ENCODE data around the gene SUSD6.
A peak's percentile ranks its signal among the peaks of the same experiment; 100 is the strongest.

Gene SUSD6

GRCh38 chr14:69670093-69670492 lies 58.7 kb downstream of the SUSD6 start:
- peaks cover 40% of the 10 kb centered on the region for H4K20me1 ChIP-seq (ENCODE audit: insufficient read depth, low read length)
- H3K36me3 ChIP-seq (replicated peaks; ENCODE audit: low read depth, low read length), result peaks cover 9% of the 10 kb centered on the region
- no peak overlapping the region for H3K4me3 ChIP-seq (ENCODE audit: low read length)
- no peak overlapping the region for H2AFZ ChIP-seq (ENCODE audit: low read depth, low read length)
- TF ChIP-seq CTCF (IDR thresholded peaks at IDR 0.05; ENCODE audit: low read depth, low read length) (no peak), EZH2phosphoT487 (IDR thresholded peaks at IDR 0.05; ENCODE audit: low read depth) (no peak)
- peaks cover 79% of the 10 kb centered on the region for H3K79me2 ChIP-seq (ENCODE audit: low read length)
- H3K4me2 ChIP-seq (ENCODE audit: low read length), result no peak overlapping the region
- H3K9me3 ChIP-seq (ENCODE audit: insufficient read depth, low read length), result no peaks in the 10 kb centered on the region
- no peak overlapping the region for H3K27ac ChIP-seq (ENCODE audit: low read length)
- peaks cover 66% of the 10 kb centered on the region for H3K4me1 ChIP-seq (ENCODE audit: low read length)
- H3K9ac ChIP-seq (ENCODE audit: low read length), result no peak overlapping the region
- H3K27me3 ChIP-seq (ENCODE audit: low read depth, low read length), result no peaks in the 10 kb centered on the region

DNA sequence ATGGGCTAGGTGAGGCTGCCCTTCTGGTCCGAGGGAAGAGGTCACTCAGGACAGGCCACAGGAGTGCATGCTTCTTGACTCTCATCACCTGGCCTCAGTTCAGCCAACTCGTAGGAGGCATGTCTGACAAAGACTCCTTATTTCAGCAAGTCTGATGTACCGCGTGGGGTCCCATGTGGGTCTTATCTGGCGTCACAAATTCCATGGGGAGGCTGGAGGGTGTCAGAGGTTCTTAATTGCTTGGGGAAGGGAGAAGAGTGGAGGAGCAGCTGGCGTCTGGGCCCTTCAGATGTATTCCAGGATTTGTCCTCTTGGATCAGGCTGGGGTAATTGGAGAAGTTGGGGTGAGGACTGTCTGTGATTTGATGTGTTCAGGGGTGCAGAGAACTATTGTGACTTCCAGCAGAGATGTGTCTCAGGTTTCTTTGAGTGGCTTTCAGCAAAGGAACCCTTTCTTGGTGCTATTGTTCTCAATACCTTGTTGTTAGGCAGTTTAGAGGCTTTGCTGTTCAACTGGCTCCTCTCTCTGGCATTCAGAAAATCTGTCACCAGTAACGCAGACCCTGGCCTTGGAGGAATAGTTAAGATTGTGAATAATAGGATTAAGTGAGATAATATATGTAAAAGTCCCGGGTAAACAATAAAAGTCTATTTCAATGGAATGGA lies 60.1 kb downstream of the SUSD6 start:
- no peaks in the 10 kb centered on the region for H3K27me3 ChIP-seq (ENCODE audit: low read depth, low read length)
- H3K4me1 ChIP-seq (ENCODE audit: low read length), result peaks cover 79% of the 10 kb centered on the region
- H3K9me3 ChIP-seq (ENCODE audit: insufficient read depth, low read length), result no peaks in the 10 kb centered on the region
- H3K27ac ChIP-seq (ENCODE audit: low read length), result no peak overlapping the region
- TF ChIP-seq EZH2phosphoT487 (IDR thresholded peaks at IDR 0.05; ENCODE audit: low read depth) (no peak), CTCF (IDR thresholded peaks at IDR 0.05; ENCODE audit: low read depth, low read length) (no peak)
- H4K20me1 ChIP-seq (ENCODE audit: insufficient read depth, low read length), result peaks cover 54% of the 10 kb centered on the region
- no peak overlapping the region for H3K9ac ChIP-seq (ENCODE audit: low read length)
- no peak overlapping the region for H3K4me2 ChIP-seq (ENCODE audit: low read length)
- peaks cover 6% of the 10 kb centered on the region for H3K36me3 ChIP-seq (replicated peaks; ENCODE audit: low read depth, low read length)
- H3K79me2 ChIP-seq (ENCODE audit: low read length), result peaks cover 84% of the 10 kb centered on the region
- no peak overlapping the region for H2AFZ ChIP-seq (ENCODE audit: low read depth, low read length)
- H3K4me3 ChIP-seq (ENCODE audit: low read length), result no peak overlapping the region

DNA sequence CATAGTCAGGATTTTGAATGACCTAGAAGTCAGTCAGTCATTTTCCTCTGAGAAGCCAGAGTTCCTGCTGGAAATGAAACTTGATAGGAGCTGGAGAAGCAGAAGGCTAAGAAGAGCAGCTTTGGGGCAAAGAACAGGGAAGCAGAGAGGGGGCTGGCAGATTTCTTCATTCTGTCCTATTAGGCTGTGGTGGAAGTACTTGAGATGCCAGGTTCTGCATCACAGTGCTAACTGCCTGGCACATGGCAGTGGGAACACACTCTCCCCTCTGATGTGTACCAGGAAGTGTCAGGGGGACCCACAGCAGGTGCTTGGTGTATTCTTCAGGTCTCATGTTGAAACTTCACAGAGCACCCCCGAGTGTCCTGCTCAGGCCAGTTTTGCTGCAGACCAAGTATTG lies 61.0 kb downstream of the SUSD6 start:
- TF ChIP-seq EZH2phosphoT487 (IDR thresholded peaks at IDR 0.05; ENCODE audit: low read depth) (no peak), CTCF (IDR thresholded peaks at IDR 0.05; ENCODE audit: low read depth, low read length) (no peak)
- Histone ChIP-seq H3K4me2 (ENCODE audit: low read length) (peak overlapping the region; percentile 72), H2AFZ (ENCODE audit: low read depth, low read length) (no peak overlapping the region), H3K4me1 (ENCODE audit: low read length) (peaks cover 78% of the 10 kb centered on the region), H3K36me3 (replicated peaks; ENCODE audit: low read depth, low read length) (peaks cover 6% of the 10 kb centered on the region), H3K27me3 (ENCODE audit: low read depth, low read length) (no peaks in the 10 kb centered on the region), H3K9me3 (ENCODE audit: insufficient read depth, low read length) (no peaks in the 10 kb centered on the region), H4K20me1 (ENCODE audit: insufficient read depth, low read length) (peaks cover 60% of the 10 kb centered on the region), H3K9ac (ENCODE audit: low read length) (no peak overlapping the region), H3K4me3 (ENCODE audit: low read length) (no peak overlapping the region), H3K79me2 (ENCODE audit: low read length) (peaks cover 85% of the 10 kb centered on the region), H3K27ac (ENCODE audit: low read length) (no peak overlapping the region)

DNA sequence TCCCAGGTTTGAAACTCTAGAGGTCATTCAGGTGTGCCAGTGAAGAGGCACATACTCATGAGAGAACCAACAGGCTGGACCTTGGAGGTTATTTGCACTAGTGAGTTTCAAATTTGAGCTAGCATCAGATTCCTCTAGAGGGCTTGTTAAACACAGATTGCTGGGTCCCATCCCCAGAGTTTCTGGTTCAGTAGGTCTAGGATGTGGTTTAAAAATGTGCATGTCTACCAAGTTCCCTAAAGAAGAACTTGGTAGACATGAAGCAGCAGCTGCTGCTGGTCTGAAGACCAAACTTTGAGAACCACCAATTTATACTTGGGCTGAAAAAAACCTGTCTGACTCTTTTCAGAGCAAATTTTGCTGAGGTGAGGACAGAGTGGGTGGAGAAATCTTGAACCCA lies 61.7 kb downstream of the SUSD6 start:
- Histone ChIP-seq H3K4me2 (ENCODE audit: low read length) (peak overlapping the region; percentile 72), H3K79me2 (ENCODE audit: low read length) (peaks cover 84% of the 10 kb centered on the region), H3K9me3 (ENCODE audit: insufficient read depth, low read length) (no peaks in the 10 kb centered on the region), H3K9ac (ENCODE audit: low read length) (peak overlapping the region; percentile 7; the same call in 1 of the 2 replicates), H3K27ac (ENCODE audit: low read length) (peak overlapping the region; percentile 60), H3K4me3 (ENCODE audit: low read length) (peak overlapping the region; percentile 33; the same call in 1 of the 2 replicates), H4K20me1 (ENCODE audit: insufficient read depth, low read length) (peaks cover 60% of the 10 kb centered on the region), H3K4me1 (ENCODE audit: low read length) (peaks cover 70% of the 10 kb centered on the region), H3K36me3 (replicated peaks; ENCODE audit: low read depth, low read length) (peaks cover 3% of the 10 kb centered on the region), H2AFZ (ENCODE audit: low read depth, low read length) (no peak overlapping the region), H3K27me3 (ENCODE audit: low read depth, low read length) (no peaks in the 10 kb centered on the region)
- TF ChIP-seq EZH2phosphoT487 (IDR thresholded peaks at IDR 0.05; ENCODE audit: low read depth) (no peak), CTCF (IDR thresholded peaks at IDR 0.05; ENCODE audit: low read depth, low read length) (no peak)

Data from OCI-LY3 (cell line).